Nephron progenitor cell (in vitro differentiated cells): Measurements from ENCODE around the gene FKRP.

Experiments used
- DNase-seq: peaks from one replicate; pipeline ENCODE4 v3.0.0; 2021
- H3K27ac Mint-ChIP-seq: 2 replicates; pipeline ENCODE4 v1.8.0; 2021; ENCODE audit warnings: mild to moderate bottlenecking, moderate library complexity, mixed read lengths
- H3K27me3 Mint-ChIP-seq: 2 replicates; pipeline ENCODE4 v1.8.0; 2021; ENCODE audit warnings: mild to moderate bottlenecking, low read depth, mixed read lengths; ENCODE audit not compliant: poor library complexity
- H3K36me3 Mint-ChIP-seq: 2 replicates; pipeline ENCODE4 v1.8.0; 2021; ENCODE audit warnings: low read depth, mixed read lengths
- H3K4me1 Mint-ChIP-seq: 2 replicates; pipeline ENCODE4 v1.8.0; 2021; ENCODE audit warnings: mixed read lengths
- H3K4me3 Mint-ChIP-seq: 2 replicates; pipeline ENCODE4 v1.8.0; 2021; ENCODE audit warnings: mild to moderate bottlenecking, moderate library complexity, mixed read lengths
- H3K9me3 Mint-ChIP-seq: 2 replicates; pipeline ENCODE4 v1.8.0; 2021; ENCODE audit warnings: mild to moderate bottlenecking, moderate library complexity, mixed read lengths
- CTCF ChIP-seq: fragments of 200-600 bp; sonication (generic); IDR thresholded peaks from 2 replicates; pipeline ENCODE4 v1.5.0; 2021; ENCODE audit warnings: antibody characterized with exemption

FKRP gene

GRCh38 chr19:46722421-46723022, 23.3 kb upstream of the FKRP start:
- no peak for TF ChIP-seq CTCF
- Mint-ChIP-seq H3K36me3 (peaks cover 31% of the 10 kb centered on the region), H3K4me3 (no peak overlapping the region), H3K4me1 (peaks cover 14% of the 10 kb centered on the region), H3K9me3 (no peaks in the 10 kb centered on the region), H3K27ac (no peak overlapping the region), H3K27me3 (no peaks in the 10 kb centered on the region)
- no peak for DNase-seq

- H3K4me3 Mint-ChIP-seq, result no peak overlapping the region
- DNase-seq, result no peak
- H3K9me3 Mint-ChIP-seq, result no peaks in the 10 kb centered on the region
- TF ChIP-seq CTCF, result no peak
- peaks cover 11% of the 10 kb centered on the region for H3K4me1 Mint-ChIP-seq
- no peak overlapping the region for H3K27ac Mint-ChIP-seq
- no peaks in the 10 kb centered on the region for H3K27me3 Mint-ChIP-seq
- H3K36me3 Mint-ChIP-seq, result peaks cover 34% of the 10 kb centered on the region
Measured at GRCh38 chr19:46723023-46723461, 22.8 kb upstream of the FKRP start.

GRCh38 chr19:46723471-46723870, 22.4 kb upstream of the FKRP start:
- no peaks in the 10 kb centered on the region for H3K9me3 Mint-ChIP-seq
- H3K4me1 Mint-ChIP-seq, result peaks cover 11% of the 10 kb centered on the region
- H3K27ac Mint-ChIP-seq, result no peak overlapping the region
- no peak for TF ChIP-seq CTCF
- no peak for DNase-seq
- H3K36me3 Mint-ChIP-seq, result peaks cover 35% of the 10 kb centered on the region
- H3K27me3 Mint-ChIP-seq, result no peaks in the 10 kb centered on the region
- no peak overlapping the region for H3K4me3 Mint-ChIP-seq

- Mint-ChIP-seq H3K27me3 (no peaks in the 10 kb centered on the region), H3K9me3 (no peaks in the 10 kb centered on the region), H3K27ac (no peak overlapping the region), H3K4me1 (peaks cover 17% of the 10 kb centered on the region), H3K36me3 (peaks cover 42% of the 10 kb centered on the region), H3K4me3 (no peak overlapping the region)
- no peak for TF ChIP-seq CTCF
- DNase-seq, result no peak
Measured at GRCh38 chr19:46724468-46724867, 21.4 kb upstream of the FKRP start.

GRCh38 chr19:46725036-46725820, 20.6 kb upstream of the FKRP start:
- H3K27me3 Mint-ChIP-seq, result no peaks in the 10 kb centered on the region
- H3K27ac Mint-ChIP-seq, result peak overlapping the region; percentile 89
- H3K36me3 Mint-ChIP-seq, result peaks cover 42% of the 10 kb centered on the region
- no peak overlapping the region for H3K4me3 Mint-ChIP-seq
- no peak for TF ChIP-seq CTCF
- no peak for DNase-seq
- no peaks in the 10 kb centered on the region for H3K9me3 Mint-ChIP-seq
- peaks cover 17% of the 10 kb centered on the region for H3K4me1 Mint-ChIP-seq
